ENCODE results near the gene NANOS1. TPM values are rescaled to one million over a fixed set of nuclear protein-coding genes. Genes with fewer than 3 reads are reported as not detected.

The NANOS1 gene
- total and polyA plus RNA-seq, 2 of the 8 experiments (the other 6 are each of a cell fraction or from before 2014, with no cell fraction given): 3.1 to 3.9 TPM

DNA sequence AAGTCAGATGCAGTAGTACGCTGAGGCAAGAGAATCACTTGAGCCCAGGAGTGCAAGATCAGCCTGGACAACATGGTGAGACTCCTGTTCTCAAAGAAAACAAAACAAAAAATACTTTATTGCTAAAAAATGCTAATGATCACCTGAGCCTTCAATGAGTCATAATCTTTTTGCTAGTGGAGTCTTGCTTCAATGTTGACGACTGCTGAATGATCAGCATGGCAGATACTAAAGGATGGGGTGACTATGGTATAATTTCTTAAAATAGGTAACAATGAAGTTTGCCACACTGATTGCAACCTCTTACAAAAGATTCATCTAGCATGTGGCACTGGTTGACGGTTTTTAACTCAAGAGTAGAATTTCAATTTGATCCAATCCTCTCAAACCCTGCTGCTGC is 22.3 kb downstream of the NANOS1 start:
- Histone ChIP-seq H3K27me3 (replicated peaks in 1 of 4; ENCODE audit: control insufficient read depth in 3 of 4, extremely low read depth in 1 of 4, insufficient read depth in 3 of 4, low read length in 3 of 4) (no peaks in the 10 kb centered on the region), H4K5ac (ENCODE audit: insufficient read length, low read depth, low read length) (no peak overlapping the region), H3K23me2 (ENCODE audit: low read depth, low read length) (no peaks in the 10 kb centered on the region), H4K91ac (replicated peaks; ENCODE audit: insufficient read length, low read length) (no peak overlapping the region), H3K4me1 (replicated peaks in 1 of 4; ENCODE audit: control insufficient read depth in 3 of 4, insufficient read depth in 4 of 4, low read length in 3 of 4) (no peaks in the 10 kb centered on the region), H3K56ac (replicated peaks; ENCODE audit: insufficient read length, low read depth, low read length) (no peak overlapping the region), H3K18ac (ENCODE audit: extremely low read depth, low read length) (no peak overlapping the region), H3K4ac (replicated peaks; ENCODE audit: insufficient read length, low read depth, low read length) (no peak overlapping the region), H3K27ac (ENCODE audit: low read depth, low read length) (no peak overlapping the region), H2BK12ac (ENCODE audit: low read depth, low read length) (no peak overlapping the region), H2AK5ac (ENCODE audit: low read depth, low read length) (no peak overlapping the region), H3K9ac (replicated peaks in 1 of 4; ENCODE audit: extremely low read depth in 1 of 4, low read depth in 3 of 4, low read length in 3 of 4) (no peak overlapping the region), H4K20me1 (replicated peaks in 1 of 2; ENCODE audit: control insufficient read depth in 1 of 2, insufficient read depth in 2 of 2, low read length in 2 of 2) (peaks cover 10 to 14% of the 10 kb centered on the region in 2 experiments), H4K8ac (ENCODE audit: extremely low read depth, insufficient read depth, low read length) (no peak overlapping the region), H2BK20ac (ENCODE audit: low read length) (no peak overlapping the region), H3K23ac (ENCODE audit: insufficient read length) (no peak overlapping the region), H3K79me2 (ENCODE audit: control insufficient read depth in 1 of 2, insufficient read depth in 2 of 2, low read length in 2 of 2) (peaks cover 0 to 90% of the 10 kb centered on the region in 2 experiments; a peak in 3 of 4 replicates), H3K4me3 (ENCODE audit: extremely low read depth in 1 of 4, insufficient read depth in 2 of 4, low read depth in 3 of 4, low read length in 4 of 4) (no peak overlapping the region), H3K36me3 (ENCODE audit: control insufficient read depth in 2 of 4, insufficient read depth in 4 of 4, low read length in 3 of 4) (peaks cover 49 to 100% (median 87%) of the 10 kb centered on the region in 4 experiments), H3K9me3 (ENCODE audit: insufficient read depth in 2 of 2, low read depth in 1 of 2, low read length in 1 of 2) (no peaks in the 10 kb centered on the region), H2BK120ac (replicated peaks; ENCODE audit: low read depth, low read length) (no peak overlapping the region), H2BK15ac (ENCODE audit: low read length) (no peak overlapping the region), H2BK5ac (ENCODE audit: low read depth, low read length) (no peak overlapping the region), H2AFZ (ENCODE audit: low read length) (no peak overlapping the region), H3K14ac (ENCODE audit: insufficient read length) (no peak overlapping the region), H3K4me2 (ENCODE audit: insufficient read depth in 1 of 2, low read depth in 2 of 2, low read length in 2 of 2) (no peak overlapping the region), H3K79me1 (ENCODE audit: low read depth, low read length) (peaks cover 6% of the 10 kb centered on the region; the same call in 1 of the 2 replicates)
- POLR2A ChIA-PET (ENCODE audit: partially characterized antibody): interaction anchor here (2.1 to 3.3 kb wide), 2 partner anchors 11 to 19 kb away, joined by 8 to 19 read pairs; no protein-coding TSS in a partner anchor
- FAIRE-seq (no peak), DNase-seq (ENCODE audit: low read depth in 1 of 2, low spot score in 2 of 2) (no peak)
- 87% methylated on average over 3 of the region's 3 CpGs; no CpG with 5 or more reads in 1 of the 2 experiments for WGBS, 2 experiments (ENCODE audit: extremely low coverage in 1 of 2, insufficient coverage in 1 of 2, insufficient read length in 1 of 2, insufficient replicate concordance in 2 of 2, low coverage in 1 of 2, low lambda C conversion rate in 2 of 2, missing lambda C conversion rate in 1 of 2)
- TF ChIP-seq SIN3A (conservative IDR thresholded peaks at IDR 0.05 in 1 of 2, IDR thresholded peaks at IDR 0.05 in 1 of 2; ENCODE audit: low read depth in 1 of 2, low read length in 2 of 2): no peak
- peak in 1 of 2 experiments; percentile 33; a peak in 1 of 3 replicates for TF ChIP-seq POLR2A (IDR thresholded peaks at IDR 0.05; ENCODE audit: control extremely low read depth in 1 of 2, low read depth in 2 of 2, low read length in 2 of 2)
- CTCF ChIA-PET (ENCODE audit: partially characterized antibody): no interaction called here
